H9 (cell line): ENCODE data around the gene PEX5L. TPM values are rescaled to one million over a fixed set of nuclear protein-coding genes. Genes with fewer than 3 reads are reported as not detected.

Experiments
- DNase-seq: peaks from one replicate; pipeline ENCODE4 v3.0.0-alpha.2; 2017
- H2AFZ ChIP-seq: one replicate; pipeline ENCODE4 v1.6.1; 2013; ENCODE audit warnings: mild to moderate bottlenecking, low read length, control low read depth, moderate library complexity
- H2AK5ac ChIP-seq: 2 replicates; pipeline ENCODE4 v1.6.1; 2013; ENCODE audit warnings: low read length, control low read depth, mixed read lengths; ENCODE audit not compliant: insufficient read length
- H2BK120ac ChIP-seq: one replicate; pipeline ENCODE4 v1.6.1; 2013; ENCODE audit warnings: low read depth, mild to moderate bottlenecking, low read length, control low read depth, inconsistent platforms; ENCODE audit not compliant: poor library complexity, severe bottlenecking
- H2BK12ac ChIP-seq: 2 replicates; pipeline ENCODE4 v1.6.1; 2013; ENCODE audit warnings: low read length, control low read depth, mixed read lengths, low read depth; ENCODE audit not compliant: insufficient read length
- H2BK15ac ChIP-seq: 2 replicates; pipeline ENCODE4 v1.6.1; 2013; ENCODE audit warnings: low read depth, low read length, control low read depth
- H2BK20ac ChIP-seq: one replicate; pipeline ENCODE4 v1.6.1; 2013; ENCODE audit warnings: low read depth, mild to moderate bottlenecking, low read length, control low read depth, inconsistent platforms; ENCODE audit not compliant: poor library complexity, severe bottlenecking
- H2BK5ac ChIP-seq: 2 replicates; pipeline ENCODE4 v1.6.1; 2013; ENCODE audit warnings: low read length, control low read depth, mixed read lengths; ENCODE audit not compliant: insufficient read length
- H3K14ac ChIP-seq: 2 replicates; pipeline ENCODE4 v1.6.1; 2013; ENCODE audit warnings: low read length, control low read depth; ENCODE audit not compliant: insufficient read depth
- H3K18ac ChIP-seq: 2 replicates; pipeline ENCODE4 v1.6.1; 2013; ENCODE audit warnings: low read depth, mild to moderate bottlenecking, mixed read lengths, low read length, control low read depth; ENCODE audit not compliant: insufficient read length
- H3K23ac ChIP-seq: 2 replicates; pipeline ENCODE4 v1.6.1; 2013; ENCODE audit warnings: low read length, control low read depth, mixed read lengths, low read depth; ENCODE audit not compliant: insufficient read length
- H3K23me2 ChIP-seq: 2 replicates; pipeline ENCODE4 v1.6.1; 2013; ENCODE audit warnings: low read depth, mild to moderate bottlenecking, mixed read lengths, low read length, control low read depth; ENCODE audit not compliant: insufficient read length, poor library complexity, severe bottlenecking
- H3K27ac ChIP-seq: 2 replicates; pipeline ENCODE4 v1.5.1; 2013; ENCODE audit warnings: low read length, control low read depth, mixed read lengths, low read depth; ENCODE audit not compliant: insufficient read length
- H3K27me3 ChIP-seq: 2 replicates; pipeline ENCODE4 v1.6.1; 2013; ENCODE audit warnings: low read length, control low read depth, inconsistent platforms; ENCODE audit not compliant: insufficient read depth
- H3K4ac ChIP-seq: 2 replicates; pipeline ENCODE4 v1.6.1; 2013; ENCODE audit warnings: low read depth, mild to moderate bottlenecking, control low read depth, inconsistent platforms, low read length, moderate library complexity
- H3K4me1 ChIP-seq: 2 replicates; pipeline ENCODE4 v1.6.1; 2013; ENCODE audit warnings: low read length, control low read depth, inconsistent platforms; ENCODE audit not compliant: insufficient read depth
- H3K4me2 ChIP-seq: 2 replicates; pipeline ENCODE4 v1.6.1; 2013; ENCODE audit warnings: low read length, control low read depth, mixed read lengths; ENCODE audit not compliant: insufficient read length, insufficient read depth
- H3K56ac ChIP-seq: 2 replicates; pipeline ENCODE4 v1.6.1; 2013; ENCODE audit warnings: low read depth, mild to moderate bottlenecking, mixed read lengths, low read length, control low read depth; ENCODE audit not compliant: insufficient read length
- H3K79me1 ChIP-seq: 2 replicates; pipeline ENCODE4 v1.6.1; 2013; ENCODE audit warnings: low read depth, mild to moderate bottlenecking, moderate library complexity, low read length, control low read depth, inconsistent platforms; ENCODE audit not compliant: insufficient read depth, poor library complexity, severe bottlenecking
- H3K79me2 ChIP-seq: 2 replicates; pipeline ENCODE4 v1.6.1; 2013; ENCODE audit warnings: low read length, control low read depth, inconsistent platforms; ENCODE audit not compliant: insufficient read depth
- H3K9ac ChIP-seq: 2 replicates; pipeline ENCODE4 v1.6.1; 2013; ENCODE audit warnings: low read length, control low read depth, mixed read lengths; ENCODE audit not compliant: insufficient read length; ENCODE audit errors: extremely low read depth
- H3K9me3 ChIP-seq: one replicate; pipeline ENCODE4 v1.6.1; 2013; ENCODE audit warnings: low read depth, low read length, inconsistent platforms; ENCODE audit not compliant: control insufficient read depth
- H3T11ph ChIP-seq: one replicate; pipeline ENCODE4 v1.6.1; 2013; ENCODE audit warnings: mild to moderate bottlenecking, low read length, control low read depth, inconsistent platforms
- H4K20me1 ChIP-seq: one replicate; pipeline ENCODE4 v1.6.1; 2013; ENCODE audit not compliant: control insufficient read depth, insufficient read length, insufficient read depth
- H4K5ac ChIP-seq: 2 replicates; pipeline ENCODE4 v1.6.1; 2013; ENCODE audit warnings: low read depth, mild to moderate bottlenecking, mixed read lengths, low read length, control low read depth; ENCODE audit not compliant: insufficient read length
- H4K8ac ChIP-seq: replicated peaks from 2 replicates; pipeline ENCODE4 v1.6.1; 2013; ENCODE audit warnings: low read length, control low read depth, mixed read lengths, low read depth; ENCODE audit not compliant: insufficient read length
- H4K91ac ChIP-seq: 2 replicates; pipeline ENCODE4 v1.6.1; 2013; ENCODE audit warnings: low read depth, mild to moderate bottlenecking, moderate library complexity, mixed read lengths, low read length, control low read depth; ENCODE audit not compliant: insufficient read length
- H3K27ac Mint-ChIP-seq, 3 experiments: 2 replicates in 2 of 3; 3 replicates in 1 of 3; pipeline ENCODE4 v1.8.0; 2020 to 2021; ENCODE audit warnings: mixed read lengths in 3 of 3, mild to moderate bottlenecking in 1 of 3, moderate library complexity in 1 of 3
- H3K27me3 Mint-ChIP-seq: 2 replicates; pipeline ENCODE4 v1.8.0; 2021; ENCODE audit warnings: low read depth, mild to moderate bottlenecking, moderate library complexity, mixed read lengths
- H3K36me3 Mint-ChIP-seq, 3 experiments: 2 replicates in 2 of 3; 3 replicates in 1 of 3; pipeline ENCODE4 v1.8.0; 2020 to 2021; ENCODE audit warnings: low read depth in 3 of 3, mixed read lengths in 3 of 3; ENCODE audit not compliant: insufficient read depth in 1 of 3
- H3K4me1 Mint-ChIP-seq, 2 experiments: 2 replicates each; pipeline ENCODE4 v1.8.0; 2020; ENCODE audit warnings: mixed read lengths in 2 of 2
- H3K4me3 Mint-ChIP-seq, 2 experiments: 2 replicates in 1 of 2; 3 replicates in 1 of 2; pipeline ENCODE4 v1.8.0; 2020 to 2021; ENCODE audit warnings: mild to moderate bottlenecking in 2 of 2, mixed read lengths in 2 of 2, moderate library complexity in 1 of 2
- H3K9me3 Mint-ChIP-seq, 2 experiments: 2 replicates in 1 of 2; 3 replicates in 1 of 2; pipeline ENCODE4 v1.8.0; 2020; ENCODE audit warnings: mild to moderate bottlenecking in 2 of 2, mixed read lengths in 2 of 2, moderate library complexity in 1 of 2
- CTCF ChIP-seq: fragments of 200-600 bp; sonication (generic); conservative IDR thresholded peaks from 3 replicates; pipeline ENCODE4 v1.8.0; 2021; ENCODE audit warnings: antibody characterized with exemption, mild to moderate bottlenecking
- WGBS: extraction: QIAGEN DNeasy Blood & Tissue Kit; methylation state at CpG from one replicate; pipeline ENCODE4 v1.1.7; 2013; ENCODE audit warnings: missing lambda C conversion rate, low lambda C conversion rate, mixed read lengths; ENCODE audit not compliant: insufficient read length; ENCODE audit errors: extremely low coverage; 5-methylcytosine and 5-hydroxymethylcytosine counted together
- total RNA-seq: library from RNA; stranded (reverse); gene quantifications from 2 replicates; pipeline ENCODE4 v1.2.1, GENCODE V29; 2021

Gene PEX5L
- total RNA-seq, 1 experiment from 2014 or later = 0.85 TPM

GRCh38 chr3:179797192-179797591 lies 239.5 kb downstream of the PEX5L start:
- no peaks in the 10 kb centered on the region for H3K79me2 ChIP-seq
- no peaks in the 10 kb centered on the region for H3K4me1 ChIP-seq
- H3K18ac ChIP-seq = no peak overlapping the region
- no peaks in the 10 kb centered on the region for H3K23me2 ChIP-seq
- H3K9ac ChIP-seq = no peak overlapping the region
- no peaks in the 10 kb centered on the region for H3K27me3 Mint-ChIP-seq
- no peak overlapping the region for H3K27ac Mint-ChIP-seq
- H2BK15ac ChIP-seq = no peak overlapping the region
- no peaks in the 10 kb centered on the region for H3K9me3 Mint-ChIP-seq
- no peak overlapping the region for H2BK12ac ChIP-seq
- no peak overlapping the region for H3T11ph ChIP-seq
- no peak overlapping the region for H2AFZ ChIP-seq
- no CpG with 5 or more reads among the region's 1 CpG for WGBS
- H4K8ac ChIP-seq = no peak overlapping the region
- no peak overlapping the region for H3K4me3 Mint-ChIP-seq
- H4K5ac ChIP-seq = no peak overlapping the region
- H3K27ac ChIP-seq = no peak overlapping the region
- H2BK5ac ChIP-seq = no peak overlapping the region
- no peak overlapping the region for H2BK120ac ChIP-seq
- no peak overlapping the region for H3K4me2 ChIP-seq
- no peaks in the 10 kb centered on the region for H3K36me3 Mint-ChIP-seq
- no peak overlapping the region for H2AK5ac ChIP-seq
- H4K91ac ChIP-seq = no peak overlapping the region
- H3K4ac ChIP-seq = no peak overlapping the region
- no peaks in the 10 kb centered on the region for H3K79me1 ChIP-seq
- no peak for DNase-seq
- no peaks in the 10 kb centered on the region for H3K27me3 ChIP-seq
- no peak overlapping the region for H3K56ac ChIP-seq
- no peak for TF ChIP-seq CTCF
- no peaks in the 10 kb centered on the region for H3K4me1 Mint-ChIP-seq
- H3K23ac ChIP-seq = no peak overlapping the region
- H3K9me3 ChIP-seq = no peaks in the 10 kb centered on the region
- H2BK20ac ChIP-seq = no peak overlapping the region
- H3K14ac ChIP-seq = no peak overlapping the region
- H4K20me1 ChIP-seq = no peaks in the 10 kb centered on the region
